Cortex of kidney (tissue), 1 donor: ENCODE results near the gene LRRC45.
"Not testable (repeated sequence)": the region's sequence is repeated elsewhere in the genome, so short reads cannot be mapped to it uniquely, and the experiment has no call there.

Experiments
- DNase-seq: peaks from one replicate; lab custom pipeline; 2025; lab: John Stamatoyannopoulos, UW

Gene LRRC45

DNA sequence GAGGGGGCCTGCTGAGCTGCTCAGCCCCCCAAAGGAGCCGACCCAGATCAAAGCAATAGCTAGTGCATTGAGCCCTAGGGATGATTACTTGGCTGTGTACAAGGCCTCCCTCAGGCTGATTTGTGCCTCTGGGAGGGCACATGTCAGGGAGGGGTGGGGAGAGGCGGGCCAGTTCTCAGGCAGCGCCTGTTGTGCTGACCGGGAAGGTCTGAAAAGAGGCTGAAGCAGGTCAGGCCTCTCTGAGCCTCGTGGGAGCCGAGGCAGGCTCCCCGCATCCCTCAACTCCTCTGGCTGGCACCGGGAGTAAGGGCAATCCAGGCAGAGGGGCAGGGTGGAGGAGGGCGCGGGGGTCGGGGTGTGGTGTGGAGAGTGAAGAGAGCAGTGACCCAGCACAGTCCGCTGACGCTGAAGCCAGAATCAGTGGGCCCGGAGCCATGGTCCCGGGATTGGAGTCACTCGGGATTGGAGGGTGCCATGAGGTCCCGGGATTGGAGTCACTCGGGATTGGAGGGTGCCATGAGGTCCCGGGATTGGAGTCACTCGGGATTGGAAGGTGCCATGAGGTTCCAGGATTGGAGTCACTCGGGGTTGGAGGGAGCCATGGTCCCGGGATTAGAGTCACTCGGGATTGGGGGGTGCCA, 11.4 kb downstream of the LRRC45 start:
- DNase-seq, result no peak

GRCh38 chr17:82035488-82035887, 12.4 kb downstream of the LRRC45 start:
- no peak for DNase-seq

DNA sequence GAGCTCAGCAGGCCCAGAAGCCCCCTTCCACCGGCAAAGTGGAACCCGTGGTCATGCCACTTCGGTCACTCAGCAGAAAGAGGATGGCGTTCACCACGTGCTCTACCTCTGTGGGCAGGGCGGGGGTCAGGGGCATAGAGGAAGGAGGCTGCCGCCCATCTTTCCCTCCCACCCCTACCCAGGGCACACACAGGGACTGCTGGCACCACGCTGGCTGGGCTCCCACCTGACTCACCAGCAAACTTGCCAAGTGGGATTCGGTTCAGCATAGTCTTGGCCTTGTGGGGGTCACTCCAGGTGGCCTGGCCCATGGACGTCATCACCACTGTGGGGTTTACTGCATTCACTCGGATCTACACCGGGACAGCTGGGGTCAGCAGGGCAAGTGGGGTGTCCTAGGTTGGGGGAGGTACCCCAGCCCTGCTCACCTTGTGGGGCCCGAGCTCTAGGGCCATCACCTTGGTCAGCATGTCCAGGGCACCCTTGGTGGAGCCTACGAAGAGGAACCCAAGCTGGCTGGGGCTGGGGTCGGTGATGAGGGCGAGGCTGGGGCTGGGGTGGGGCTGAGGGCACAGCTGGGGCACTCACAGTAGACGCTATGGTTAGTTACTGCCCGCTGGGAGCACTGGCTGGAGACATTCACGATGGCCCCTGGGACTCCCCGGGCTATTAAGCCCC, 13.0 kb downstream of the LRRC45 start:
- DNase-seq, result no peak

DNA sequence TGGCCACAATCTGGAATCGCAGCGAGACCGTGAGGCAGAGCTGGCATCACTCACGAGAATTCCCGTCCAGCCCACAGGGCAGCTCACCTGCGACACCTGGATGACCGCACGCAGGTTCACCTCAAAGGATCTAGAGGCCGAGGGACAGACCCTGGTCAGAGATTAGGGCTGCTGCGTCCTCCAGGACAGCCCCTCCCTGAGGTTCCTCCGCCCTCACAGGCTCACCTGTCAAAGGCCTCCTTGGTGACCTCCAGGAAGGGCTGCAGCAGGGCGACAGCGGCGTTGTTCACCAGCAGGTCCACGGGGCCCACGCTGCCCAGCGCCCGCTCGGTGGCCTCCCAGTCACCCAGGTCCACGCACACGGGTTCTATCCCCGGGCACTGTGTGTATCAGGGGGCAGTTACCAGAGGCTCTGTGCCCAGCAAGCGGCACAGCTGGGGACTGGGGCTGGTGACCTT, 13.6 kb downstream of the LRRC45 start:
- no peak for DNase-seq

GRCh38 chr17:82037092-82037888, 14.2 kb downstream of the LRRC45 start, which contains the start of gene DCXR:
TSS of gene DCXR (minus strand) at chr17:82037697. CDS start at chr17:82037682, 15 bp downstream.
- DNase-seq, result peak; percentile 78

DNA sequence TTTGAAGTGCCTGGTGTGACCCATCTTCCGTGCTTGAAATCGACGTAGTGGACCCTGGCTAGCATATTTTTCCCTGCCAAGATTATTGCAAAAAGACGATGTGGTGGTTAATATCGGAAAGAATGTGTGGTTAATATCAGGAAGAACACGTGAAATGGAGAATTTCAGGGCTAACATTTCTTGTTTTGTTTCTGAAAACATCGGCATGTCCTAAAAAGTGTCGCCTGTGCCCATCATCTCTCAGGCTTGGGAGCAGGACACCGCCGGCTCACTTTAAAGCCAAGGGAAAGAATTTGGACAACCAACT, 14.7 kb downstream of the LRRC45 start:
- DNase-seq, result no peak

- not testable (repeated sequence) for DNase-seq
Measured at GRCh38 chr17:82038796-82039409, 15.8 kb downstream of the LRRC45 start.

- no peak for DNase-seq
Measured at GRCh38 chr17:82039695-82040299, 16.7 kb downstream of the LRRC45 start.

DNA sequence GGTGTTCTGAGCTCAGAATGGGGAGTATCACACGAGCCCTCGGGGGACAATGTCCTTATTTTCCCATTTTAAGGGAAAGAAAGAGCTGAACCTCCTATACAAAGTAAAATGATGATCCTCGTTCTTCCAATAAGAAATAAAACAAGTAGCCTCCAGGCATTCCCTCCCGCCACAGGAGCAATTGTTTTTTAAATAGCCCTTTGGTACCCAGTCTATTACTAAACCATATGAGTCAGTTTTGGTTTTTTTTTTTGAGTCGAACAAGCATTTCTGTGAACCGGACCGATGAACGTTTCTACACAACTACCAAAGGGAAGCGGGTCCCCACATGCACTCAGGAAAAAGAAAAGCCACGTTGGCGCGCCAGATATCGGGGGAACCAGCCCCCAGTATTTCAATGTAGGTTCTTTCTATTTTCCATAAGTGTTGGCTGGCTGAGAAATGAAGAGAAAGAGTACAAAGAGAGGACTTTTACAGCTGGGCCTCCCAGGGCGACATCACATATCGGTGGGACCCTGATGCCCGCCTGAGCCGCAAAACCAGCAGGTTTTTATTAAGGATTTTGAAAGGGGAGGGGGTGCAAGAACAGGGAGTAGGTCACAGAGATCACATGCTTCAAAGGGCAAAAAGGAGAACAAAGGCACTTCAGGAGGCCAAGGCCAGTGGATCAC, 18.2 kb downstream of the LRRC45 start:
- DNase-seq, result no peak

DNA sequence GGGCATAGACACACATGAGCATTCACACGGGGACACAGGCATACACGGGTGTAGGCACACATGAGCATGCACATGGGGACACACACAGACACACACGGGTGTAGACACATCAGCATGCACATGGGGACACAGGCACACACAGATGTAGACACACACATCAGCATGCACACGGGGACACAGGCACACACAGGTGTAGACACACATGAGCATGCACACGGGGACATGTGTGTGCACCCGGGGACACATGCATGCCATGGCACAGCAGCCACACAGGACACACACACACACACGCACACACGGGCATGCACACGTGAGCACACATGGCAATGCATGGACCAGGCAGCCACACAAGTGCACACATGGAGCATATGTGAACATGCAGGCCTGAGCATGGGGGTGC, 19.5 kb downstream of the LRRC45 start:
- DNase-seq, result no peak

DNA sequence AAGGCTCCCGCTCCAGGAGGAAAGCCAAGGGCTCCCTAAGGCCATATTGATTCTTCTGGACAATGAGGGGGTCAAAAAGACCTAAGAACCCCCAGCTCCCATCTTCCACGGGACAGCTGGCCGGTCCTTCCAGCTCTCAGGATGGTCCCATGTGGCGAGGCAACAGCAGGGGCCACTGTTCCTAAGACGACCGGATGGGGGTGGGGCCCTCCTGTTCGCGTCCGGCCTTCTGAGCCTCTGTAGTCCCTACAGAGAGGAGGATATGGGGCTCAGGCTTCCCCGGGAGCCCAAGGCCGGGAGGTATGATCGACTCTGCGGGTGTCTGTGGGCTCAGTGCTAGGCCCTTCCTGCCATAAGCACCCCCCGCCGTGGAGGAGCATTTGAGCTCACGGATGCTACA, 20.4 kb downstream of the LRRC45 start:
- no peak for DNase-seq

DNA sequence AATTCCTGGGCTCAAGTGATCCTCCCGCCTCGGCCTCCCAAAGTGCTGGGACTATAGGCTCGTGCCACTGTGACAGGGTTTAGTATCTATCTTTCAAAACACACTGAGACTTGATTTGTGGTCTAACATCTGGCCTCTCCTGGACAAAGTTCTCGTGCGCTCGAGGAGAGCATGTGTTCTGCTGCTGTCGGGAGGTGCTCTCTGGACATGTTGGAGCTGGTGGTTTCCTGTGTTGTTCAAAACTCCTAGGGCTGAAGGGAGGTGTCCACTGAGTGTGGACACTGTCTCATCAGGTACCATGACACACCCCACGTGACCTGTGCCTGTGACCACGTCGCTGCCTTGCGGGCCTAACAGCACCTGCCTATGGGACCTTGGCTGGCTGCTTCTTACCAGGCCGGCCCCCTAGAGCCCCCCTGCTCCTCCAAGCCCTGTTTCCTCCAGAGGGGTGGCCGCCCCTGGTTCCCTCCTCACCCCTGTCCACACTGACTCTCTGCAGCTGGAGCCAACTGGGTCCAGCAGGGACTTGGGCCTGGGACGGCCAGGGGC, 22.9 kb downstream of the LRRC45 start:
- no peak for DNase-seq

- no peak for DNase-seq
Measured at GRCh38 chr17:82046903-82047302, 23.8 kb downstream of the LRRC45 start.

DNA sequence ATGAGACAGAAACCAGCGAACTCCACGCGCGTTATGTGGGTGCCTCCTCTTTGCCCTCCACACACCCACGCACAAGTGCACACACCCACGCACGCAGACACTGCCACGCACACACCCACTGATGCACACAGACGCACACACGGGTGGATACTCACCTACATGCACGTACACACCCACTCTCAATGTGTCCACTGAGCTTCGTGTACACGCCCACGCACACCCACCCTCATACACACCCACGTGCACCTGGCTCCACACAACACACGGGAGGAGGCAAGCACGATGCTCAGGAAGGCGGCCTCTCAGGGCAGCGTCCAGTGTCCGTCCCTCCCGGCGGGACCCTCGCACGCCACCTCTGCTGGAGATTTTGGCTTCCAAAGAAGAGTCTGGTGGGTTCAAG, 24.3 kb downstream of the LRRC45 start:
- no peak for DNase-seq

DNA sequence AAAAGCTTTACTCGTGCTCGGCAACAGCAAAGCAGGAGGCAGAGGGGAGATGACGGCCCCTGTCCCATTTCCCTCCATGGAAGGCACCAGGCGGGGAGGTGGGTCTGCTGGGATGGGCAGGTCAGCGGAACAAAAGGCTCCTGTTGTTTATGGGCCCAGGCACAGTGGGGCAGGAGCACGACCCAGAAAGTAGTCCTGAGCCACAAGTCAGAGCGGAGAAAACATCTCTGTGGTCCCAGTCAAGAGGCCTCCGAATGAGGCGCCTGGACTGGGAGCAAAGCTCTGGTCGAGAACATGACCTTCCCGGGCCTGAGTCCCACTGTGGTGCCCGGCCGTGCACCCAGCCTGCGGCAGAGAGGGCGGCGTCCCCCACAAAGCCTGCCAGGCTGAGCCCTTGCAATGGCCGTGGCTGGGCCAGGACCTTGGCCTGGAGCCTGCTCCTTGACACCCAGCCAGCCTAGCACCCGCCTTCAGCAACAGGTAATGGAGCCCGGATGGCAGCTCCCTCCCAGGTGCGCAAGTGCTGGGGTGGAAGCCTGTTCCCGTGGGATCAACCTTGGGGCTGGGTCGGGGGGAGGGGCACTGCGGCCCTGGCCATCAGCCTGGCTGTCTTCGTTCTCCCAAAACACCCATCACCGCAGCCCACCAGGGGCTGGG, 24.9 kb downstream of the LRRC45 start:
- no peak for DNase-seq

GRCh38 chr17:82048571-82048971, 25.5 kb downstream of the LRRC45 start:
- DNase-seq, result no peak

- no peak for DNase-seq
Measured at GRCh38 chr17:82049106-82049505, 26.0 kb downstream of the LRRC45 start.

- DNase-seq, result no peak
Measured at GRCh38 chr17:82049521-82049971, 26.4 kb downstream of the LRRC45 start.

DNA sequence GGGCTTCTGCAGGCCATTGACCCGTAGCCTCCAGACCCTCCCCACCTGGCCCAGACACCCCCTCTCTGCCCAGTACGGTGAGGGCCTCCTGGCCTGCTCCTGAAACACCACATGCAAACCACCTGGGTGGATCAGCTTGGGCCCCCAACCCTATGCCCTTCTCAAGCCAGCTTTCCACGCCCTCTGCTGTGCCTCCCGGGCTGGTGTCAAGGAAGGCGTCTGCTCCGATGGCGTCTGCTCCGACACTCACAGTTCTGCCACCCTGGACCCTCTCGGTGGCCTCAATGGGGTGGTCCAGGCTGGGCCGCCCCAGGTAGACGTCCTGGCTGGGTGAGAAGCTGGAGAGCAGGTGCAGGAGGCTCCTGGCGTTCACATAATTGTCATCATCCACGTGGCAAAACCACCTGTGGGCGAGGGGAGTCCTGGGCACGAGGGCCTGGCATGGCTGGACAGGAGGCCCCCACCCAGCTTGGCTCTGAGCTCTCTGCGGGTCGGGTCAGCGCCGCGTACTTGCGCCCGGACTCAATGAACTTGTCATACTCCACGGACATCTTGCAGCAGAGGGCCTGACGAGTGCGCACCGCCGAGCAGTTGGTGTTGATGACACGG, 27.2 kb downstream of the LRRC45 start:
- no peak for DNase-seq
